Measurements from ENCODE around the gene HSPG2.

DNA sequence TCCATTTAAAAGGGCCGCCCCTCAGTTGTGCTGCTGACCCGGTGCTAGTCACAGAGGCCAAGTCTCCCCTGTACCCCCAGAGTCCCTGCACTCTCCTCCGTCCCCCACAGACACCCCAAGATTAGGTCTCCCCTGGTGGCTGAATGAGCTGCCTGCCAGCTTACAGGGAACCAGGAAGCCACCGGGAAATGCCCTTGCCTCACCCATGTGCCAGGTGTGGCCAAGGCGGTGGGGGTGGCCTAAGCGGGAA lies 32.7 kb downstream of the HSPG2 start:
- TF ChIP-seq JUND (IDR thresholded peaks at IDR 0.05; ENCODE audit: low read length) (no peak), SIX5 (IDR thresholded peaks at IDR 0.05; ENCODE audit: low read depth, low read length) (no peak), BRCA1 (IDR thresholded peaks at IDR 0.05; ENCODE audit: low read depth, low read length) (no peak), SP1 (IDR thresholded peaks at IDR 0.05; ENCODE audit: low read depth, low read length) (no peak), EP300 (IDR thresholded peaks at IDR 0.05; ENCODE audit: borderline replicate concordance in 1 of 2, low read depth in 2 of 2, low read length in 2 of 2) (no peak), HDAC2 (IDR thresholded peaks at IDR 0.05; ENCODE audit: borderline replicate concordance in 1 of 2, low read depth in 2 of 2, low read length in 2 of 2) (no peak), POLR2AphosphoS5 (IDR thresholded peaks at IDR 0.05; ENCODE audit: low read depth, low read length) (no peak)
- TF ChIP-seq, protein P1, sequence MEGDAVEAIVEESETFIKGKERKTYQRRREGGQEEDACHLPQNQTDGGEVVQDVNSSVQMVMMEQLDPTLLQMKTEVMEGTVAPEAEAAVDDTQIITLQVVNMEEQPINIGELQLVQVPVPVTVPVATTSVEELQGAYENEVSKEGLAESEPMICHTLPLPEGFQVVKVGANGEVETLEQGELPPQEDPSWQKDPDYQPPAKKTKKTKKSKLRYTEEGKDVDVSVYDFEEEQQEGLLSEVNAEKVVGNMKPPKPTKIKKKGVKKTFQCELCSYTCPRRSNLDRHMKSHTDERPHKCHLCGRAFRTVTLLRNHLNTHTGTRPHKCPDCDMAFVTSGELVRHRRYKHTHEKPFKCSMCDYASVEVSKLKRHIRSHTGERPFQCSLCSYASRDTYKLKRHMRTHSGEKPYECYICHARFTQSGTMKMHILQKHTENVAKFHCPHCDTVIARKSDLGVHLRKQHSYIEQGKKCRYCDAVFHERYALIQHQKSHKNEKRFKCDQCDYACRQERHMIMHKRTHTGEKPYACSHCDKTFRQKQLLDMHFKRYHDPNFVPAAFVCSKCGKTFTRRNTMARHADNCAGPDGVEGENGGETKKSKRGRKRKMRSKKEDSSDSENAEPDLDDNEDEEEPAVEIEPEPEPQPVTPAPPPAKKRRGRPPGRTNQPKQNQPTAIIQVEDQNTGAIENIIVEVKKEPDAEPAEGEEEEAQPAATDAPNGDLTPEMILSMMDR (IDR thresholded peaks at IDR 0.05; ENCODE audit: control extremely low read depth in 1 of 3, insufficient read depth in 1 of 3, low read depth in 1 of 3, low read length in 3 of 3), result no peak
